ENCODE results near the gene H19. TPM values are rescaled to one million over a fixed set of nuclear protein-coding genes. Genes with fewer than 3 reads are reported as not detected.

The H19 gene
- total RNA-seq, 1 experiment from 2014 or later, result 0.10 TPM

DNA sequence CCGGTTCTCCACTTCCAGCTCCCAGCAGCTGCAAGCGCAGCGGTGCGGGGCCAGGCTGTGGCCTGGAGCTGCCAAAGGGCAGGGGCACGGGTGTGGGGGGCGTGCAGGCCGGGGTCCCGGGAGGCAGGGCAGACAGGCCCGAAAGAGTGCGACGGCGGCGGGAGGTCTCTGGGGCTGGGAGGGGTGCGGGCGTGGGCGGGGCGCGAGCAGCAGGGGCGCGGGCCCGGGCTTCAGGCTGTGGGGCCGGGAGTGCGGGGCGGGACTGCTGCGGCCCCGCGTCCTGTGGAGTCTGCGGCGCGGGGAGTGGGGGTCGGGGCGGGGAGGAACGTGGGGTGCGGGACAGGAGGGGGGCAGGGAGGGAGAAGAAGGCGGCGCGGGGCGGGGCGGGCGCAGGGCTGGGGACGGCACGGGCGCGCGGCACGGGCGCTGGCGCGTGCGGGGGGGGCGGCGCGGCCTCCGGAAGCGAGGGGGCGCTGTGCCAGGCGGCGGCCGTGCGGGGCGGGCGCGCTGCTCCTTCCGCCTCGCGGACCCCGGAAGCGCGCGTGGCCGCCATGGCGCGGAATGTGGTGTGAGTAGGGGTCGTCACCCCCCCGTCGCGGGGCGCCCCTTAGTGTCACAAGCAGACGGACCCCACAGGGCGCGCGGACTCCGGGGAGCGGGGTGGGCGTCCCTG, 50.7 kb downstream of the H19 start, which contains the start of gene MRPL23:
Gene MRPL23 (plus strand): TSS at position 521 of the 673 bp plus-strand sequence. CDS start 31 bp downstream, at position 552.
- Histone ChIP-seq H3K36me3 (no peaks in the 10 kb centered on the region), H3K4me3 (no peak within 1 kb of the TSS), H3K4me1 (peaks cover 11% of the 10 kb centered on the region; the same call in 1 of the 2 replicates), H3K27me3 (no peaks in the 10 kb centered on the region), H3K27ac (no peak within 1 kb of the TSS), H3K9me3 (replicated peaks) (no peaks in the 10 kb centered on the region)
- no peak for DNase-seq

Other genes with a start within 250 kb of the H19 start
- gene IFITM10, start 247.2 kb downstream of the H19 start, total RNA-seq (2014; rRNA removed; shearing (Covaris generic)), result 0.18 and 0.23 TPM in 2 replicates
- gene CTSD, start 233.9 kb downstream of the H19 start, total RNA-seq (2014; rRNA removed; shearing (Covaris generic)), result 70.2 and 71.4 TPM in 2 replicates
- gene SYT8, start 162.9 kb downstream of the H19 start, total RNA-seq (2014; rRNA removed; shearing (Covaris generic)), result 1.7 and 2.7 TPM in 2 replicates
- 20.2 and 20.5 TPM in 2 replicates for gene TNNI2, start 158.9 kb downstream of the H19 start, total RNA-seq (2014; rRNA removed; shearing (Covaris generic))
- 15.0 and 15.4 TPM in 2 replicates for gene LSP1, start 144.8 kb downstream of the H19 start, total RNA-seq (2014; rRNA removed; shearing (Covaris generic))
- gene PRR33, start 105.9 kb downstream of the H19 start, total RNA-seq (2014; rRNA removed; shearing (Covaris generic)), result 0.02 and 0.05 TPM in 2 replicates
- 2.2 and 2.3 TPM in 2 replicates for gene TNNT3, start 78.1 kb downstream of the H19 start, total RNA-seq (2014; rRNA removed; shearing (Covaris generic))
- 50.4 and 54.9 TPM in 2 replicates for gene MRPL23, start 50.5 kb downstream of the H19 start, total RNA-seq (2014; rRNA removed; shearing (Covaris generic))
- 513 and 574 TPM in 2 replicates for gene IGF2, start 141.5 kb upstream of the H19 start, total RNA-seq (2014; rRNA removed; shearing (Covaris generic))
- gene INS, start 163.4 kb upstream of the H19 start, total RNA-seq (2014; rRNA removed; shearing (Covaris generic)), result not detected in 2 replicates
- not detected in 2 replicates for gene TH, start 174.0 kb upstream of the H19 start, total RNA-seq (2014; rRNA removed; shearing (Covaris generic))

Measured in SJCRH30 (cell line).